Fibroblast of mammary gland (primary cell): ENCODE measurements around the gene CDHR3.
"Not testable (repeated sequence)": the region's sequence is repeated elsewhere in the genome, so short reads cannot be mapped to it uniquely, and the experiment has no call there.

ENCODE experiments used
- DNase-seq: peaks from one replicate; pipeline ENCODE4 v3.0.0-alpha.2; 2010; ENCODE audit warnings: low read depth
- H3K4me3 ChIP-seq: 2 replicates; pipeline ENCODE4 v1.5.1; 2011; ENCODE audit warnings: low read depth, mild to moderate bottlenecking, low read length, moderate library complexity; ENCODE audit not compliant: control insufficient read depth
- CTCF ChIP-seq: conservative IDR thresholded peaks from 2 replicates; pipeline ENCODE4 v1.5.1; 2011; ENCODE audit warnings: low read depth, low read length, inconsistent platforms; ENCODE audit not compliant: control insufficient read depth, insufficient read depth

The CDHR3 gene

GRCh38 chr7:105941596-105941995 is 21.5 kb upstream of the CDHR3 start:
- H3K4me3 ChIP-seq = no peak overlapping the region
- no peak for DNase-seq
- TF ChIP-seq CTCF = no peak

GRCh38 chr7:105943486-105943885 is 19.6 kb upstream of the CDHR3 start:
- no peak overlapping the region for H3K4me3 ChIP-seq
- DNase-seq = no peak
- no peak for TF ChIP-seq CTCF

- TF ChIP-seq CTCF = no peak
- no peak for DNase-seq
Measured at GRCh38 chr7:105945848-105946247, 17.2 kb upstream of the CDHR3 start.

GRCh38 chr7:105951597-105951996 is 11.5 kb upstream of the CDHR3 start:
- no peak for DNase-seq
- no peak for TF ChIP-seq CTCF
- H3K4me3 ChIP-seq = no peak overlapping the region

More at GRCh38 chr7:105945848-105946247, 17.2 kb upstream of the CDHR3 start:
- H3K4me3 ChIP-seq = no peak overlapping the region

GRCh38 chr7:105952917-105953595 is 10.0 kb upstream of the CDHR3 start:
- DNase-seq = no peak
- no peak for TF ChIP-seq CTCF
- no peak overlapping the region for H3K4me3 ChIP-seq

- TF ChIP-seq CTCF = no peak
- DNase-seq = no peak
- no peak overlapping the region for H3K4me3 ChIP-seq
Measured at GRCh38 chr7:105954711-105955110, 8.4 kb upstream of the CDHR3 start.

GRCh38 chr7:105955651-105956466 is 7.2 kb upstream of the CDHR3 start:
- not testable (repeated sequence) for H3K4me3 ChIP-seq, DNase-seq
